NCI-H2029 treated with DMSO at 0.1 percent for 48 hours (cell line): ENCODE measurements around the gene PYGM.

ENCODE experiments used
- DNase-seq: peaks from one replicate; lab custom pipeline; 2025; lab: John Stamatoyannopoulos, UW

Gene PYGM

GRCh38 chr11:64759722-64760719 is at the start of gene PYGM:
TSS of gene PYGM (minus strand) at chr11:64759974. CDS start at chr11:64759898, 76 bp downstream.
- no peak for DNase-seq

DNA sequence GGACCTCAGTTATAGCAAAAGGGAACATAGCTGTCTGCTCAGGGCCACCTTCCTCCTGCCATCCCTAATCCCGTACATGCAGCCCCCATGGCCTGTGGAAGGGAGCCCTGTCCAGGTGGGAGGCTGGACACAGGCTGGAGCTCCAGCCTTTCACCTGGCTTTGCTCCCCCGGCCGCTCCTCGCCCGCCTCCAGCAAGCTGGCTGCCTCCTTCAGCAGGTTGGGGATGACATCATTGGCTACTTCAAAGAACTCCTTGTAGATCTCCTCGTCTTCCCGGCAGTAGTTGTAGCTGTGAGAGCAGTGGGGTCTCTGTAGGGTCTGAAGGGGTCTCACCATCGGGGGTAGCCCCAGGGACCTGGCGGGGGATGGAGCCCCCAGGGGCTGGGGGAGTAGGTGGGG is 45.7 kb upstream of the PYGM start:
- DNase-seq, result no peak

GRCh38 chr11:64804346-64805210 is 44.8 kb upstream of the PYGM start:
- no peak for DNase-seq

- no peak for DNase-seq
Measured at GRCh38 chr11:64803846-64804345, 44.1 kb upstream of the PYGM start.

DNA sequence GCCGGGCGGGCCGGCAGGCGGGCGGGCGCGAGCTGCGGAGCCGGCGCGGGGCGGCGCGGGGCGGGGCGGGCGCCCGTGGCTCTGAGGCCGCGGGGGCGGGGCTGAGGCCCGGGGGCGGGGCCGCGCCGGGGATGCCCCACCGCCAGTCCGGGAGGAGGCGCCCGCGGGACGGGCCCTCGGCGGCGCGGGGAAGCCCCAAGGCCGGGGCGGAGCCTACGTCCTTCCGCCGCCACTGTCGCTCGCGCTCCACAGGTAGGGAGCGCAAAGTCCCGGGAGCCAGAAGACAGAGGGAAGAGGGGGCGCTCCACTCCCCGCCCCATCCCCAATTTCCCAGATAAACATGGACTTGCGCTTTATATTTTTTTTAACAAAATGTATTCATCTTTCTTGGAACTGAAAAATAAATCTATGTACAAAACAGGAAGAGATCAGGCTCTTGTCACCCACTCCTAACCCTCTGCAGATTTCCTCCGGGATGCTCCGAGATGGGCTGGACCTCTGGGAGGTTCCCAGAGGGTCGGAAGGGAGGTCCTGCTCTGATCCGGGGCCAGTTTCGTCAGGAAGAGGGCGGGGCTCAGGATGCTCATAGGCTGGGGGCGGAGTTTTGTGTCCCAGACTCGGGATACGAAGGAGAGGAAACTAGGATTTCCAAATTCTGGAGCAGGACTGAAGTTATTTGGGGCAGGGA is 43.5 kb upstream of the PYGM start, which contains the start of gene MAP4K2:
Gene MAP4K2 (minus strand): TSS at position 57 of the 688 bp plus-strand sequence. CDS start 65 bp downstream, outside the sequence.
- peak; percentile 75 for DNase-seq

DNA sequence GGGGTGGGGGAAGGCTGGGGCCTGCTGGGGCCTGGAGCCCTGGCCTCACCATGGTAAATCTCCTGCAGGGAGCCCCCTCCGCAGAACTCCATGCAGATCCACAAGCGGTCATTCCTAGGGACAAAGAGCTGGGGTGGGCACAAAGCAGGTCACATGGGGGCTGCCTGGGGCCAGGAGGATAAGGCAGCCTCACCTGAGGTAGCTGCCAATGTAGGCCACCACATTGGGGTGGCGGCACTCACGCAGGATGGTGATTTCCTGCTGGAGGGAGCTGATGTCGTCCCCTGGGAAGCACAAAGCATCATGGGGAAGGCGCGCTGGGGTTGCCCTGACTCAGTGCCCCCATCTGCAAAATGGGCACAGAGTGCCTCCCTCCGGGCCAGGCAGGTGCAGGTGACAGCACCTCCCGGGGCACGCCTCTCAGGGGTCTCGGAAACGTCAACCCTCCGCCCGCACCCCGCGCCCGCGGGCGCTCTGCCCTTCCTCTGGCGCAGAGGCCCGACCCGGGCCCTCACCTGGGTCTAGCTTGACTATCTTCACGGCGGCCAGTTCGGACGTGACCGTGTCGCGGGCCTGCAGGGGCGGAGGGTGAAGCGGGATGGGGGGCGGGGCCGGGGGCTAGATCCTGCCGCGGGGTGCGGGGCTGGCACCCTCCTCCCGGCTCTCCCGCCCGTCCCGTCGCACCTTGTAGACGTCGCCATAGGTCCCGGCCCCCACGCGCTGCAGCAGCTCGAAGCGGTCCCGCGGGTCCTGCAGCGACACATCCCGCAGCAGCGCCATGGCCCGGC is 42.8 kb upstream of the PYGM start:
- DNase-seq, result no peak

- no peak for DNase-seq
Measured at GRCh38 chr11:64801561-64802369, 42.0 kb upstream of the PYGM start.

DNA sequence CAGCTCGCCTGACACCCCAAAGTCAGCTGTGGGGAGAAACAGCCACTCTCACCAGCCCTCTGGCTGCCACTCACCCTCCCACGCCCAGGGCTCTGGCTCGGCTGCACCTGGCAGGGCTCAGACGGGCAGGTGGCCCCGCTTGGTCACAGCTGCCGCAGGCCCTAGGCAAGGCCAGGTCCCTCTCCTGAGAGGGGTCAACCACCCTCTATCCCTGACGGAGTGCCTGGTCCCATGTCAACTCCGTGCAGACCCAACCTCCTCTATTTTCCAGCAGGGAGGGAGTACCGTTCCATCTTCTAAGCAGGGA is 41.3 kb upstream of the PYGM start:
- DNase-seq, result no peak

DNA sequence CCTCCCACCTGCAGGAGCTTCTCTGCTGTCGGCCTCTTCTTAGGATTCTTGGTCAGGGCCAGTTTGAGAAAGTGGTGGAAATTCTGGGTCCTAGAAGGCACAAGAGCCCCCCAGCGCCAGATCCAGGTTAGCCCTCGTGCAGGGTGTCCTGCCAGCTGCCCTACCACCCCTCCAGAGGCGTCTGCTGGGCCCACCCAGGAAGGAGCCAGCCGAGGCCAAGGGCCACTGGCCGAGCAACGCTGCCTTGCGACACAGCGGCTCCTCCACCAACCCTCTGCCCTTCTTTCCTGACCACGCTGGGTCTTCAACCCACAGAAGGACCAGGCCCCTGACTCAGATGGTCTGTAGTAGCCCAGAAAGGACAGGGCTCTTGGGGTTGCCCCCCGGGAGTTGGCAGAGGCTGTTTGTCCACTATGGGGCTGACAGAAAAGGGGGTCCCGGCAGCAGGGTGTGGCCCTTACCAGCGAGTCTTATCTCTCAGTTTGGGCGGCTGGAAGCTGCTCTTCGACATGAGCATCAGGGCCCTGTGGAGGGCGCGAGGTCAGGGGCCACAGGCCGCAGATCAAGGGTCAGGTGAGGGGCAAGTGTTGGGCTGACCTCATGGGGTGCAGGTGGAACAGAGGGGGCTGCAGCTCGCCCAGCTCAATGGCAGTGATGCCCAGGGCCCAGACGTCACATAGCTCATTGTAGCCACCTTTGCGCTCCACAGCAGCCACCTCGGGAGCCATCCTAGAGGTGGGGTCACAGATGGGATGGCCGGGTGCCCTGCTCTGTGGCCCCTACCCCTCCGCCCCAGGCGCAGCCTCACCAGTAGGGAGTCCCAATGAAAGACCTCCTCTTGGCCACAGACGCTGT is 40.8 kb upstream of the PYGM start:
- DNase-seq, result no peak

DNA sequence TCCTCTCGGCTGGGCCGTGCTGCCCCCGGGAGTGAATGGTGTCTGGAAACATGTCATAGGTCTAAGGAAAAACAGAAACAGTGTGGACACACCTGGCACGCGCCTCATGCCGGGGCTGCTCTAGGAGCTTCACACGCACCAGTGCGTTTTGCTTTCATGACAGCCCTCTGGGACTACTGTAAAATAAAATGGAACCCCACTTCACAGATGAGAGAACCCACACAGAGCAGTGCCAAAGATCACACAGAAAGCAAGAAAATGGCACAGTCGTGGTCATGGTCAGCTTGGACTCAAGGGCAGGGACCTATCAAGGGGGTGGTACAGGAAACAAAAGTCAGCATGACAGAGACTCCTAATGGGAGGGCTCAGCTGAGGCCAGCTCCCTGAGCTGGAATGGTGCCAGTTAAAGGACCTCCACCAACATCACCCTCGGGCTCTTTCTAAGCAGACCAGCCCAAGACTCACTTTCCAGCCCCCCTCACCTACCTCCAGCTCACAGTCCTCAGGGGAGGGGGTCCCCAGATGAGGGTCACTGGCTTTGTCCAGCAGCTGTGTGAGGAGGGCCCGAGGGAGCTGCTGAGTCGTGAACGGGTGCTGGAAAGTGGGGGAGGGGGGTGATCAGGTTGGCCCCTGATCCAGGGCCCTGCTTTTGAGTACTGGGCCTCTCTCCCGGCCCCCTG is 40.0 kb upstream of the PYGM start:
- no peak for DNase-seq

- no peak for DNase-seq
Measured at GRCh38 chr11:64799256-64799622, 39.5 kb upstream of the PYGM start.

GRCh38 chr11:64796757-64797541 is 37.2 kb upstream of the PYGM start:
- DNase-seq, result no peak

DNA sequence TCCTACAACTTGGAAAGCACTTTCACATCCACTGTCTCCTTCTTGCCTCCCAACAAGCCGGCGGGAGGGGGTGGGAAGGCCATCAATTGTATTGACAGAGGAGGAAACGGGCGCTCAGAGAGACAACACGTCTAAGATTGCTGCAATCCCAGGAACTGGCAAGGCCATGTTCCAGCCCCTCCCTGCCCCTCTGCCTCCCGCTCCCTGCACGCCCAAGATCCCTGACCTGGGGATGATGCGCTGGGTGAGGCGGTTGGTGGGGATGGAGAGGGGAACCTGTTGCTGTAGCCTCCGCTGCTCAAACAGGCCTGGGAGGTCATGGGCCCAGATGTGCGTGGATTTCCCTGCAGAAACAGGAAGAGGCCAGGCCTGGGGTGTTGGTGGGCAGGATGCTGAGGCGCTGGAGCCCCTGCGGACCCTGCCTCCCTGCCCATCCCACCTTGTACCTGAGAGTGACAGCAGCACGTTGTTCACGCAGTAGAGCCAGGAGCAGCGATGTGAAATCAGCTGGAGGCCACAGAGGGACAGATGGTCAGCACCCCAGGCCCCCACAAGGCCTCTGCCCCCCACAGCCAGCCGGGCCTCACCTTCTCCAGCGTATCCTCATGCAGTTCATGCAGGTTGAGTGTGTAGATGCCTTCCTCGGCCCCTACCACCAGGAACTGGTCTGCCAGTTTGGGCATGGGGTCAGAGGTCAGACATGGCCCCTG is 36.4 kb upstream of the PYGM start:
- DNase-seq, result no peak

GRCh38 chr11:64794526-64794925 is 34.8 kb upstream of the PYGM start:
- DNase-seq, result no peak

- DNase-seq, result no peak
Measured at GRCh38 chr11:64793271-64794160, 33.7 kb upstream of the PYGM start.

DNA sequence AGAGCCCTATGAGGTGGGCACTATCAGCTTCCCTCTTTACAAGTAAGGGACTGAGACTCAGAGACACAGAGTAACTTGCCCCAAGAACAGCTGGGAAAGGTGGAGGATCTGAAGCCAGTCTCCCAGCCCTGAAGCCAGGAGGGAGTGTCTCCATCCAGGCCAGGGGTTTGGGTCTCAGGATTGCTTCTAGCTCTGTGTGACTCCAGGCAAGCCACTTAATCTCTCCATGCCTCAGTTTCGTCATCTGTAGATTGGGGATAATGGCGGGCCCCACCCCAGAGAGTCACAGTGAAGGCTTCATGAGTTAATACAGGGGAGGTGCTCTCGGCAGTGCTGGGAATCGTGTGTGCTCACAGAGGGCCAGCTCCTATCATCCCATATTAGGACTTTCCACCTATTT is 32.7 kb upstream of the PYGM start:
- no peak for DNase-seq
